Islet precursor cell (in vitro differentiated cells): ENCODE measurements around the gene KDM4C.
A peak's percentile ranks its signal among the peaks of the same experiment; 100 is the strongest.
"Not testable (repeated sequence)": the region's sequence is repeated elsewhere in the genome, so short reads cannot be mapped to it uniquely, and the experiment has no call there.

ENCODE experiments used
- DNase-seq: peaks from one replicate; pipeline ENCODE4 v3.0.0-alpha.2; 2018

Gene KDM4C

GRCh38 chr9:6764523-6764922 is 6.8 kb downstream of the KDM4C start:
- DNase-seq, result no peak

- no peak for DNase-seq
These were observed 7.2 kb downstream of the KDM4C start for GRCh38 chr9:6764950-6765349.

- DNase-seq, result no peak
These were observed 7.6 kb downstream of the KDM4C start for GRCh38 chr9:6765396-6765795.

- no peak for DNase-seq
These were observed 8.8 kb downstream of the KDM4C start for GRCh38 chr9:6766606-6767005.

GRCh38 chr9:6768587-6768986 is 10.8 kb downstream of the KDM4C start:
- not testable (repeated sequence) for DNase-seq

- no peak for DNase-seq
These were observed 13.9 kb downstream of the KDM4C start for GRCh38 chr9:6771722-6772121.

- peak; percentile 48 for DNase-seq
These were observed 19.6 kb downstream of the KDM4C start for GRCh38 chr9:6777213-6777902.

- peak; percentile 54 for DNase-seq
These were observed 21.9 kb downstream of the KDM4C start for GRCh38 chr9:6779417-6780241.

- no peak for DNase-seq
These were observed 22.9 kb downstream of the KDM4C start for GRCh38 chr9:6780690-6781089.

- no peak for DNase-seq
These were observed 23.7 kb downstream of the KDM4C start for GRCh38 chr9:6781476-6781875.

- no peak for DNase-seq
These were observed 24.6 kb downstream of the KDM4C start for GRCh38 chr9:6782345-6782744.

GRCh38 chr9:6782981-6783380 is 25.2 kb downstream of the KDM4C start:
- no peak for DNase-seq

GRCh38 chr9:6783753-6784152 is 26.0 kb downstream of the KDM4C start:
- DNase-seq, result no peak

GRCh38 chr9:6785682-6786081 is 27.9 kb downstream of the KDM4C start:
- peak; percentile 32 for DNase-seq

- DNase-seq, result no peak
These were observed 30.0 kb downstream of the KDM4C start for GRCh38 chr9:6787793-6788161.

GRCh38 chr9:6788162-6789016 is 30.6 kb downstream of the KDM4C start:
- DNase-seq, result peak; percentile 63

GRCh38 chr9:6789017-6789338 is 31.2 kb downstream of the KDM4C start:
- DNase-seq, result peak; percentile 14

GRCh38 chr9:6790866-6791265 is 33.1 kb downstream of the KDM4C start:
- DNase-seq, result peak; percentile 8

GRCh38 chr9:6793203-6793602 is 35.4 kb downstream of the KDM4C start:
- no peak for DNase-seq

- DNase-seq, result no peak
These were observed 37.2 kb downstream of the KDM4C start for GRCh38 chr9:6794936-6795335.

- DNase-seq, result no peak
These were observed 45.2 kb downstream of the KDM4C start for GRCh38 chr9:6802926-6803325.

- peak; percentile 5 for DNase-seq
These were observed 47.8 kb downstream of the KDM4C start for GRCh38 chr9:6805532-6805931.

- not testable (repeated sequence) for DNase-seq
These were observed 48.5 kb downstream of the KDM4C start for GRCh38 chr9:6806318-6806717.

GRCh38 chr9:6807669-6808068 is 49.9 kb downstream of the KDM4C start:
- not testable (repeated sequence) for DNase-seq
